WTC11 (cell line): Measurements from ENCODE around the gene LRRC8C. TPM values are rescaled to one million over a fixed set of nuclear protein-coding genes. Genes with fewer than 3 reads are reported as not detected.

ENCODE experiments used
- ATAC-seq: fragments of 200-7000 bp; cut with Tn5 transposase; 2 replicates; pipeline ENCODE4 v1.10.0; 2021; ENCODE audit warnings: mild to moderate bottlenecking, moderate library complexity
- CTCF ChIA-PET: fragments of 300-600 bp; sonication (Branson Sonifier 250); formaldehyde crosslinking; loops from one replicate; lab custom pipeline; 2021; ENCODE audit warnings: antibody characterized with exemption; lab: Charles Lee
- POLR2A ChIA-PET: fragments of 350-600 bp; sonication (Branson Sonifier 250); formaldehyde crosslinking; loops from one replicate; lab custom pipeline; 2021; ENCODE audit warnings: antibody characterized with exemption; lab: Charles Lee
- DNase-seq: peaks from one replicate; pipeline ENCODE4 v3.0.0; 2021; ENCODE audit warnings: low spot score
- H3K27ac Mint-ChIP-seq: 2 replicates; pipeline ENCODE4 v1.8.0; 2021; ENCODE audit warnings: mixed read lengths
- H3K27me3 Mint-ChIP-seq: 2 replicates; pipeline ENCODE4 v1.8.0; 2021; ENCODE audit warnings: low read depth, mild to moderate bottlenecking, moderate library complexity, mixed read lengths
- H3K36me3 Mint-ChIP-seq: 2 replicates; pipeline ENCODE4 v1.8.0; 2021; ENCODE audit warnings: mixed read lengths
- H3K4me1 Mint-ChIP-seq: 2 replicates; pipeline ENCODE4 v1.8.0; 2022; ENCODE audit warnings: mixed read lengths
- H3K4me3 Mint-ChIP-seq: 2 replicates; pipeline ENCODE4 v1.8.0; 2021; ENCODE audit warnings: mild to moderate bottlenecking, moderate library complexity, mixed read lengths
- H3K9me3 Mint-ChIP-seq: 2 replicates; pipeline ENCODE4 v1.8.0; 2021; ENCODE audit warnings: mixed read lengths
- AR ChIP-seq: fragments of 250-450 bp; sonication (Bioruptor Pico); IDR thresholded peaks from 2 replicates; pipeline ENCODE4 v1.9.0; 2021; ENCODE audit warnings: mild to moderate bottlenecking
- CREM ChIP-seq: sonication (generic); formaldehyde crosslinking; IDR thresholded peaks from 2 replicates; pipeline ENCODE4 v1.8.1; 2022; ENCODE audit warnings: mild to moderate bottlenecking, missing genetic modification reagents, moderate library complexity
- ETV6 ChIP-seq: sonication (generic); formaldehyde crosslinking; IDR thresholded peaks from 2 replicates; pipeline ENCODE4 v1.8.1; 2022; ENCODE audit warnings: mild to moderate bottlenecking, missing genetic modification reagents
- GRHL2 ChIP-seq: fragments of 250-450 bp; sonication (Bioruptor Pico); IDR thresholded peaks from 2 replicates; pipeline ENCODE4 v1.8.0; 2022; ENCODE audit warnings: mild to moderate bottlenecking, moderate library complexity; ENCODE audit not compliant: insufficient replicate concordance, severe bottlenecking
- HMGXB4 ChIP-seq: sonication (generic); formaldehyde crosslinking; IDR thresholded peaks from 2 replicates; pipeline ENCODE4 v1.8.1; 2023; ENCODE audit warnings: mild to moderate bottlenecking, moderate library complexity, missing genetic modification reagents
- IRF1 ChIP-seq: sonication (generic); formaldehyde crosslinking; IDR thresholded peaks from 2 replicates; pipeline ENCODE4 v1.8.0; 2023; ENCODE audit warnings: missing genetic modification reagents
- KAT7 ChIP-seq: sonication (generic); formaldehyde crosslinking; IDR thresholded peaks from 2 replicates; pipeline ENCODE4 v1.8.1; 2023; ENCODE audit warnings: missing genetic modification reagents, mild to moderate bottlenecking, borderline replicate concordance
- MYBL2 ChIP-seq: sonication (generic); formaldehyde crosslinking; IDR thresholded peaks from 2 replicates; pipeline ENCODE4 v1.8.1; 2023; ENCODE audit warnings: mild to moderate bottlenecking, moderate library complexity, missing genetic modification reagents
- NR1H2 ChIP-seq: sonication (generic); formaldehyde crosslinking; IDR thresholded peaks from 2 replicates; pipeline ENCODE4 v1.9.0; 2021; ENCODE audit warnings: mild to moderate bottlenecking, moderate library complexity, missing genetic modification reagents
- NR3C1 ChIP-seq: sonication (generic); formaldehyde crosslinking; conservative IDR thresholded peaks from 2 replicates; pipeline ENCODE4 v1.8.1; 2023; ENCODE audit warnings: low read depth, mild to moderate bottlenecking, missing genetic modification reagents
- PRRX2 ChIP-seq: fragments of 250-450 bp; sonication (Bioruptor Pico); IDR thresholded peaks from 2 replicates; pipeline ENCODE4 v1.8.0; 2021; ENCODE audit warnings: mild to moderate bottlenecking
- STAT6 ChIP-seq: sonication (generic); formaldehyde crosslinking; conservative IDR thresholded peaks from 2 replicates; pipeline ENCODE4 v1.8.1; 2023; ENCODE audit warnings: mild to moderate bottlenecking, low read depth, missing genetic modification reagents, moderate library complexity
- USF1 ChIP-seq: sonication (generic); formaldehyde crosslinking; IDR thresholded peaks from 2 replicates; pipeline ENCODE4 v1.8.0; 2022; ENCODE audit warnings: mild to moderate bottlenecking, missing genetic modification reagents
- ZNF121 ChIP-seq: sonication (generic); formaldehyde crosslinking; IDR thresholded peaks from 2 replicates; pipeline ENCODE4 v1.8.0; 2023; ENCODE audit warnings: missing genetic modification reagents
- ZNF219 ChIP-seq: sonication (generic); formaldehyde crosslinking; IDR thresholded peaks from 2 replicates; pipeline ENCODE4 v1.8.0; 2023; ENCODE audit warnings: missing genetic modification reagents, mild to moderate bottlenecking, borderline replicate concordance
- total RNA-seq: library from RNA; stranded (reverse); gene quantifications from 3 replicates; pipeline ENCODE4 v1.2.3, GENCODE V29; 2021
- TF ChIP-seq, protein P1 (sequence below): sonication (generic); formaldehyde crosslinking; IDR thresholded peaks from 2 replicates; pipeline ENCODE4 v1.8.0; 2023; ENCODE audit warnings: missing genetic modification reagents, mild to moderate bottlenecking, borderline replicate concordance
- TF ChIP-seq, protein P2 (sequence below): fragments of 200-600 bp; IDR thresholded peaks from 2 replicates; pipeline ENCODE4 v1.8.0; 2022; ENCODE audit warnings: antibody characterized with exemption

The LRRC8C gene
- total RNA-seq, 1 experiment from 2014 or later, result 1.8 TPM

DNA sequence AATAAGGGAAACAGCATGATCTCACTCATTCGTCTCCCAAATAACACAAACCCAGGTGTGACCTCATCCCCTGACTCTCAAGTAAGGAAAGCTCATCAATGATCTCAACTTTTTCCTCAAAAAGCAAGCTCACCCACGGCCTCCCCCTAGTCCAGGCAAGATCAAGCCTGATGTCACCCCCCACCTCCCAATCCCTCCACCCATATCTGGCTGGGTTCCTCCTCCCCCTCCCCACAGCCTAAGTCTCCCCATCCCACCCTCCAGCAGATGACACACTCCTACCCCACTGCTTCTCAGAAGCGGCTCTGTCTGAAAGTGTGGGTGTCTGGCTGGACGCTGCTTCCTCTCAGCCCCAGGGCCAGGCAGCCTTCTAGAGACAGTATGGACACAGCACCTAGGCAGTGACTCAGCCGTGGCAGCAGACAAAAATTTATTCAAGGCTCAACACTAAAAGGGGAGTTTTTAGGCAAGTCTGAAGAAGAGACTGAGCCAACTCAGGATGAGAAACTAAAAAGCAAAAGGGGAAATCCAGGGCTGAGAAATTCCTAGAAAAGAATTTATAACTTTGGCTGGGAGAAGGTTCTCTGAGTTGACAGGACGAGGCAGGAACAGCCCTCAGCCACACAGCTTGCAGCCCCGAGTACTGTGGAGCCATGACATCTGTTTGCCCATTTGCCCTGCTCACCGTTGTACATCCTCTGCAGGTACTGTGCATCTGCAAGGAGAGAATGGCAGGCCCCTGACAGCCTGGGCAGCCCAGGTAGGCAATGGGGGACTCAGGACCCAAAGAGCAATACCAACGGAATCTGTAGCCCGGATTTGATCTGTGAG lies 106.3 kb downstream of the LRRC8C start:
- Mint-ChIP-seq H3K9me3 (no peaks in the 10 kb centered on the region), H3K27me3 (no peaks in the 10 kb centered on the region; the same call in 1 of the 2 replicates), H3K36me3 (no peaks in the 10 kb centered on the region), H3K4me1 (peaks cover 7% of the 10 kb centered on the region; the same call in 1 of the 2 replicates), H3K27ac (0 out of 2 replicates have a peak overlapping the region, but pooled peaks have one; percentile 10), H3K4me3 (no peak overlapping the region)
- no peak for DNase-seq
- ATAC-seq, result no peak
- POLR2A ChIA-PET, result no interaction called here
- TF ChIP-seq ETV6 (no peak), IRF1 (CRISPR knock-in tag) (no peak), HMGXB4 (CRISPR knock-in tag) (no peak), NR1H2 (CRISPR knock-in tag) (no peak), ZNF219 (CRISPR knock-in tag) (no peak), CREM (CRISPR knock-in tag) (no peak), KAT7 (no peak), MYBL2 (CRISPR knock-in tag) (no peak), AR (no peak)
- TF ChIP-seq, protein P1, sequence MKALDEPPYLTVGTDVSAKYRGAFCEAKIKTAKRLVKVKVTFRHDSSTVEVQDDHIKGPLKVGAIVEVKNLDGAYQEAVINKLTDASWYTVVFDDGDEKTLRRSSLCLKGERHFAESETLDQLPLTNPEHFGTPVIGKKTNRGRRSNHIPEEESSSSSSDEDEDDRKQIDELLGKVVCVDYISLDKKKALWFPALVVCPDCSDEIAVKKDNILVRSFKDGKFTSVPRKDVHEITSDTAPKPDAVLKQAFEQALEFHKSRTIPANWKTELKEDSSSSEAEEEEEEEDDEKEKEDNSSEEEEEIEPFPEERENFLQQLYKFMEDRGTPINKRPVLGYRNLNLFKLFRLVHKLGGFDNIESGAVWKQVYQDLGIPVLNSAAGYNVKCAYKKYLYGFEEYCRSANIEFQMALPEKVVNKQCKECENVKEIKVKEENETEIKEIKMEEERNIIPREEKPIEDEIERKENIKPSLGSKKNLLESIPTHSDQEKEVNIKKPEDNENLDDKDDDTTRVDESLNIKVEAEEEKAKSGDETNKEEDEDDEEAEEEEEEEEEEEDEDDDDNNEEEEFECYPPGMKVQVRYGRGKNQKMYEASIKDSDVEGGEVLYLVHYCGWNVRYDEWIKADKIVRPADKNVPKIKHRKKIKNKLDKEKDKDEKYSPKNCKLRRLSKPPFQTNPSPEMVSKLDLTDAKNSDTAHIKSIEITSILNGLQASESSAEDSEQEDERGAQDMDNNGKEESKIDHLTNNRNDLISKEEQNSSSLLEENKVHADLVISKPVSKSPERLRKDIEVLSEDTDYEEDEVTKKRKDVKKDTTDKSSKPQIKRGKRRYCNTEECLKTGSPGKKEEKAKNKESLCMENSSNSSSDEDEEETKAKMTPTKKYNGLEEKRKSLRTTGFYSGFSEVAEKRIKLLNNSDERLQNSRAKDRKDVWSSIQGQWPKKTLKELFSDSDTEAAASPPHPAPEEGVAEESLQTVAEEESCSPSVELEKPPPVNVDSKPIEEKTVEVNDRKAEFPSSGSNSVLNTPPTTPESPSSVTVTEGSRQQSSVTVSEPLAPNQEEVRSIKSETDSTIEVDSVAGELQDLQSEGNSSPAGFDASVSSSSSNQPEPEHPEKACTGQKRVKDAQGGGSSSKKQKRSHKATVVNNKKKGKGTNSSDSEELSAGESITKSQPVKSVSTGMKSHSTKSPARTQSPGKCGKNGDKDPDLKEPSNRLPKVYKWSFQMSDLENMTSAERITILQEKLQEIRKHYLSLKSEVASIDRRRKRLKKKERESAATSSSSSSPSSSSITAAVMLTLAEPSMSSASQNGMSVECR (CRISPR knock-in tag), result no peak
- TF ChIP-seq, protein P2, sequence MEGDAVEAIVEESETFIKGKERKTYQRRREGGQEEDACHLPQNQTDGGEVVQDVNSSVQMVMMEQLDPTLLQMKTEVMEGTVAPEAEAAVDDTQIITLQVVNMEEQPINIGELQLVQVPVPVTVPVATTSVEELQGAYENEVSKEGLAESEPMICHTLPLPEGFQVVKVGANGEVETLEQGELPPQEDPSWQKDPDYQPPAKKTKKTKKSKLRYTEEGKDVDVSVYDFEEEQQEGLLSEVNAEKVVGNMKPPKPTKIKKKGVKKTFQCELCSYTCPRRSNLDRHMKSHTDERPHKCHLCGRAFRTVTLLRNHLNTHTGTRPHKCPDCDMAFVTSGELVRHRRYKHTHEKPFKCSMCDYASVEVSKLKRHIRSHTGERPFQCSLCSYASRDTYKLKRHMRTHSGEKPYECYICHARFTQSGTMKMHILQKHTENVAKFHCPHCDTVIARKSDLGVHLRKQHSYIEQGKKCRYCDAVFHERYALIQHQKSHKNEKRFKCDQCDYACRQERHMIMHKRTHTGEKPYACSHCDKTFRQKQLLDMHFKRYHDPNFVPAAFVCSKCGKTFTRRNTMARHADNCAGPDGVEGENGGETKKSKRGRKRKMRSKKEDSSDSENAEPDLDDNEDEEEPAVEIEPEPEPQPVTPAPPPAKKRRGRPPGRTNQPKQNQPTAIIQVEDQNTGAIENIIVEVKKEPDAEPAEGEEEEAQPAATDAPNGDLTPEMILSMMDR, result no peak
- CTCF ChIA-PET, result interaction anchor here (0.9 kb wide), 1 partner anchor 23 kb away, joined by 3 read pairs; no protein-coding TSS in a partner anchor

DNA sequence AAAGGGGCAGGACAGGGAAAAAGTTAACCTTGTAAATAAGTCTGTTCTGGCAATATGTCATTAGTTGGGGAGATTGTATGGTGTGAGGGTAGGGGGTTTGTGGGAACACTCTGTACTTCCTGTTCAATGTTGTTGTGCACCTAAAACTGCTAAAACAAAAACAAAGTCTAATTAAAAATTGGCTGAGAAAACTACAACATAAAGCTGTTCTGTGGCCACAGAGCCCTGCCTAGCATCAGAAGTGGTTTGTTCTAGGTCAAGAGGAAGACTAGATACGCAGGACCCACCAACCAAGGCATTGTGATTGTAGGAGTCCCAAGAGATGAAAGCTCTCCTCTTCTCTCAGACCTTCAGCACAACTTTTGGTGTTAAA lies 106.9 kb downstream of the LRRC8C start:
- Mint-ChIP-seq H3K9me3 (peaks cover under 1% of the 10 kb centered on the region), H3K4me1 (peaks cover 7% of the 10 kb centered on the region; the same call in 1 of the 2 replicates), H3K4me3 (no peak overlapping the region), H3K27me3 (peaks cover under 1% of the 10 kb centered on the region), H3K36me3 (no peaks in the 10 kb centered on the region), H3K27ac (no peak overlapping the region)
- ATAC-seq, result no peak
- ChIA-PET CTCF (interaction anchor here (0.9 kb wide), 1 partner anchor 23 kb away, joined by 3 read pairs; no protein-coding TSS in a partner anchor), POLR2A (no interaction called here)
- no peak for DNase-seq
- TF ChIP-seq GRHL2 (CRISPR knock-in tag) (no peak), PRRX2 (no peak), NR3C1 (CRISPR knock-in tag) (no peak), USF1 (no peak), IRF1 (CRISPR knock-in tag) (no peak), STAT6 (CRISPR knock-in tag) (no peak), ZNF121 (CRISPR knock-in tag) (no peak)
